CD4-positive, alpha-beta T cell treated with Interleukin-4 for 4 hours (primary cell): Measurements from ENCODE around the gene ZNF431.
"Not testable (repeated sequence)": the region's sequence is repeated elsewhere in the genome, so short reads cannot be mapped to it uniquely, and the experiment has no call there.

ENCODE experiments used
- DNase-seq: peaks from one replicate; pipeline ENCODE4 v3.0.0-alpha.2; 2020

Gene ZNF431

GRCh38 chr19:21148681-21149080 lies 6.8 kb downstream of the ZNF431 start:
- no peak for DNase-seq

- no peak for DNase-seq
Observed at GRCh38 chr19:21149877-21150276, 8.0 kb downstream of the ZNF431 start.

GRCh38 chr19:21151460-21151859 lies 9.6 kb downstream of the ZNF431 start:
- no peak for DNase-seq

- no peak for DNase-seq
Observed at GRCh38 chr19:21158523-21159135, 16.8 kb downstream of the ZNF431 start.

DNA sequence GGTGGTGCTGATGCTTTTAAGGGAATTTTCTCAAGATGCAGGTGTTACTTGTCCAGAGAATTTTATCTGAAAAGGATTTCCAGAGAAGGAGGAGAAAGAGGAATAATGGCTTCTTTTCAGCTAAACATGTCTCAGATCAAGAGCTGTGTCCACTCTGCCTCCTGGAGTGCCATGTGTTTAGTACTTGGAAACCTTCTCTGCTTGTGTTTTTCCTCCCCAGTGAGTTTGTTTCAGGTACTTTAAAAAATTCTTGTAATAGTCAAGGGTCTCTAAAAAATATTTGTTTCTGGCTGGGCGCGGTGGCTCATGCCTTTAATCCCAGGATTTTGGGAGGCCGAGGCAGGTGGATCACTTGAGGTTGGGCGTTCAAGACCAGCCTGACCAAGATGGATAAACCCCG lies 22.7 kb downstream of the ZNF431 start:
- DNase-seq = no peak

DNA sequence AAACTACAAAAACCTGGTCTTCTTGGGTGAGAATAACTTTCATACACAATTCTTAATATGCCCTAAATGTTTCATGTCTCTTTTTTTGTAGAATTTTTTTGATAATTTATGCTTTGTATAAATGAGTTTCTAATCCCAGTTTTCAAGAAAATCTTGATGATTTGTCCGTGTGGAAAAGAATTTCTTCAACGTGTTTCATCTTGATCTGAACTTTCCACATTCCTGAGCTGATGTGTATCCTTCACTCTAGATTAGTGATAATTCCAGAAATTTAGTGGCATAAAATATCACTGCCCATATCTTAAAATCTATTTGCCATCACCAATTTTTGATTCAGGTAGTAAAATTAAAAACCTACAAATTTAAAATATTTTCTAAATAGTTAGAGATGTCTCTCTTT lies 24.6 kb downstream of the ZNF431 start:
- DNase-seq = no peak

- DNase-seq = no peak
Observed at GRCh38 chr19:21197590-21198295, 55.9 kb downstream of the ZNF431 start.

GRCh38 chr19:21202865-21203494 lies 61.1 kb downstream of the ZNF431 start:
- peak; percentile 47 for DNase-seq

DNA sequence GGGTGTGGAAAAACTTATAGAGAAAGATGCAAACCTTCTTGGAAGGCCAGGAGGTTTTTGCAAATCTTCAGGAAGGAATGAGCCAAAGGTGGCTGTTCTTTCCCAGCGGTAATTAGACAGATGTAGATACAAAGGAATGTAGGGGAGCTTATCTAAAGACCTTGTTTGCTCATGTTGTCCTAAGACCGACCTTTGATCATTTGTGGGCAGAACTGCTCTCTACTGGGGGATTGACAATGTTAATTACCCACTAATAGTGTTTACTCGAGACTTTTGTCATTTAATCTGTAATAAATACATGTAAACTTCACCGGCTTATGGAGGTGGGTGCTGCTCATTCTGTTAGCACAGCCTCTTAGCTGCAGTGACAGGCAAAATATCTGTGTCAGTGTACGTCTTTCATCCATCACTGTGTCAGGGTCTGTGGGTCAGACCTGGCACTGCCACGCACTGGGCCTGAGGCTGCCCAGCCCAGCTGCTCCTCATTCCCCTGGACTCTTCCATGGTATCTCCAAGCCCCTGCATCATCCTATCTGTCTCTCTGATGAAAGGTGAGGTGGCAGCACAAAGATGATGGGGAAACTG lies 68.3 kb downstream of the ZNF431 start:
- no peak for DNase-seq

DNA sequence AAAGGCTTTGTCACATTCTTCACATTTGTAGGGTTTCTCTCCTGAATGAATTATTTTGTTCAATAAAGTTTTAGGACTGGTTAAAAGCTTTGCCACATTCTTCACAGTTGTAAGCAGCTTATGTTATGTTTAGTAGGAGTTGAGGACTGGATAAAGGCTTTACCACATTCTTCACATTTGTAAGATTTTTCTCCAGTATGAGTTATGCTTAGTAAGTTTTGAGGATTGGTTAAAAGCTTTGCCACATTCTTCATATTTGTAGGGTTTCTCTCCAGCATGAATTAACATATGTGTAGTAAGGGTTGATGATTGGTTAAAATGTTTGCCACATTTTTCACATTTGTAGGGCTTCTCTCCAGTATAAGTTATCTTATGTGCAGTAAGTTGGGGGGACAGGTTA lies 79.9 kb downstream of the ZNF431 start:
- no peak for DNase-seq

DNA sequence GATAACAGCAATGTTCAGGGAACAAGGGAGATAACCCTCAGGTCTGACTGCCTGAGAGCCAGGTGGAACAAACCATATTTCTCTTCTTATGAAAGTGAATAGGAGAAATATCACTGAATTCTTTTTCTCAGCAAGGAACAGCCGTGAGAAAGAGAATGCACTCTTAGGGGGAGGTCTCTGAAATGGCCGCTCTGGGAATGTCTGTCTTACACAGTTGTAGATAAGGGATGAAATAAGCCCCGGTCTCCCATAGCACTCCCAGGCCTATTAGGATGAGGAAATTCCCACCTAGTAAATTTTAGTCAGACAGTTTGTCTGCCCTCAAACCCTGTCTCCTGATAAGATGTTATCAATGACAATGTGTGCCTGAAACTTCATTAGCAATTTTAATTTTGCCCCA lies 88.1 kb downstream of the ZNF431 start:
- not testable (repeated sequence) for DNase-seq

DNA sequence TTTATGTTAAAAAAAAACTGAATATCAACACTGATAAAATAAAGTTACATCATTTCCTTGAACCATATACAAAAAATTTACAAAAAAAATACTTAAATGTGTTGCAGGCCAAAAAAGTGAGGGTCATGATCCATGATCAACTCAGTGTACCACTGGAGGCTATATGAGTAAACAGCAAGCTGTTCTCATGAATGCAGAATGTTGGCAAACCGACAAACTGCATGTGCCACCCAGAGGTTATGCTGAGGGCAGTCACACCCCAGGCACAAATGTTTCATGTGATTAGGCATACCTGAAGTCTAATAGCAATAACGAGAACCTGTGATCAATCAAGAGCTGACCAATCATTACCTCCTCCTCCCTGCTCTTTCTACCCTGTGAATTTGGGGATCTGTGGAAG lies 91.9 kb downstream of the ZNF431 start:
- DNase-seq = no peak

DNA sequence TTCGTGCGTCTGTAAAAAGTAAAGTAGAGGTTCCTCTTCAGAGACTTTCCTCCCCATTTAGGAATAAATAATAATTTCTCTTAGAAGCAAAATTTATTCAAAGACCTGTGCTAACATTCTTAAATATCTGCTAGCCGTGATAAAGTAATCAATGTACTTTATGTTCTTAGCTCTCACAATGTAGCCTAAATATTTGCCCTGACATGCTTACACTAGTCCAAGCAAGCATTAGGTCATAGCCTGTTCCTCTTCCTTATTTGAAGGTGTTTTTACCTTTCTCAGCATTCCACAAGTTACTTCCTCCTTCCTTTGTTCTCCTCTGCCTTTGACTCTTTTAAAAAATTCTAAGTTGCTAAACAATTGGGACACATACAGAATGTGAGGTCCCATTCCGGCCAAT lies 94.9 kb downstream of the ZNF431 start:
- not testable (repeated sequence) for DNase-seq

DNA sequence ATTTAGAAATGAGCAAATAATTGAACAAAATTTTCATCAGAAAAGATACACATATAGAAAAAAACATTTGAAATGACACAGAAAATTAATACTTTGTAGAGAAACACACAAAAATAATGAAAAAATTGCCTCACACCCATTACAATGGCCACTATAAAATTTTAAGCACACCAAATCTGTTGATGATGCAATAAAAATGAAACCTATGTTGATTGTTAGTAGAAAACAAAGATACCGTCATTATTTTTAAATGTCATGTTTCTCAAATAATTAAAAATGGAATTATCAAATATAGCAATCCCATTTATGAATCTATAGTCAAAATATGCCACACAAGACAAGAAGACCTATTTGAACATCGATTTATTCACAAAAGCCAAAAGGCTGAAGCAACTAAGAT lies 96.8 kb downstream of the ZNF431 start:
- DNase-seq = no peak
